ENCODE results near the gene KLHL42. TPM values are rescaled to one million over a fixed set of nuclear protein-coding genes. Genes with fewer than 3 reads are reported as not detected.

Gene KLHL42
- total and polyA plus RNA-seq, 2 of the 8 experiments (the other 6 are each of a cell fraction or from before 2014, with no cell fraction given) = 13.6 to 21.6 TPM

DNA sequence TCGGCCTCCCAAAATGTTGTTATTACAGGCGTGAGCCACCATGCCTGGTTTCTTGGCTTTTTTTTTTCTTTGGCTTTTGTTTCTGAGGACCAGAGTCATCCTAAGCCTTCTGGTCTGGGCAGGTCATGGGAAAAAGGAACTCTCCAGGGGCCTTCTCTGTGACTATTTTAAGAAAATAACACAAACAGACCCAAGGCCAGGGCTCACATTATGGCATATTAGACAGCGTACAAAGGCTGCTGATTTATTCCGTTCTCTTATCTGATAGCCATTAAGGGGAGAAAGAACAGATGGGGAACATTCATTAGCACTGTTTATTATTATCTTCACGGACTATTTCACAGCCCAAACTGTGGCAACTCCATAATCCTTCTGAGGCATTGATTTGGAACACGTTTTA lies 28.8 kb downstream of the KLHL42 start (continued):
- TF ChIP-seq CHD1 (IDR thresholded peaks at IDR 0.05; ENCODE audit: low read depth, low read length) (no peak), SIX5 (IDR thresholded peaks at IDR 0.05; ENCODE audit: low read depth, low read length) (no peak), SP1 (IDR thresholded peaks at IDR 0.05; ENCODE audit: low read depth, low read length) (no peak), TCF12 (IDR thresholded peaks at IDR 0.05; ENCODE audit: low read depth, low read length) (no peak), CREB1 (IDR thresholded peaks at IDR 0.05) (no peak)
- TF ChIP-seq, protein P1, sequence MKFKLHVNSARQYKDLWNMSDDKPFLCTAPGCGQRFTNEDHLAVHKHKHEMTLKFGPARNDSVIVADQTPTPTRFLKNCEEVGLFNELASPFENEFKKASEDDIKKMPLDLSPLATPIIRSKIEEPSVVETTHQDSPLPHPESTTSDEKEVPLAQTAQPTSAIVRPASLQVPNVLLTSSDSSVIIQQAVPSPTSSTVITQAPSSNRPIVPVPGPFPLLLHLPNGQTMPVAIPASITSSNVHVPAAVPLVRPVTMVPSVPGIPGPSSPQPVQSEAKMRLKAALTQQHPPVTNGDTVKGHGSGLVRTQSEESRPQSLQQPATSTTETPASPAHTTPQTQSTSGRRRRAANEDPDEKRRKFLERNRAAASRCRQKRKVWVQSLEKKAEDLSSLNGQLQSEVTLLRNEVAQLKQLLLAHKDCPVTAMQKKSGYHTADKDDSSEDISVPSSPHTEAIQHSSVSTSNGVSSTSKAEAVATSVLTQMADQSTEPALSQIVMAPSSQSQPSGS (IDR thresholded peaks at IDR 0.05; ENCODE audit: low read length) = no peak

All from H1 (cell line).